Effector memory CD4-positive, alpha-beta T cell (primary cell): ENCODE results near the gene HOXA9.

ENCODE experiments used
- DNase-seq, 3 donors: peaks; one replicate each; pipeline ENCODE4 v3.0.0-alpha.2; 2020
- H3K27ac ChIP-seq: 2 replicates; pipeline ENCODE4 v1.7.0; 2013; ENCODE audit warnings: mild to moderate bottlenecking, low read length, moderate library complexity; ENCODE audit not compliant: insufficient read depth, poor library complexity, severe bottlenecking
- H3K27me3 ChIP-seq: replicated peaks from 2 replicates; pipeline ENCODE4 v1.7.0; 2013; ENCODE audit warnings: mild to moderate bottlenecking, low read length; ENCODE audit not compliant: insufficient read depth, control insufficient read depth, poor library complexity, severe bottlenecking
- H3K36me3 ChIP-seq: 2 replicates; pipeline ENCODE4 v1.7.0; 2013; ENCODE audit warnings: mild to moderate bottlenecking, low read length, moderate library complexity; ENCODE audit not compliant: control insufficient read depth, insufficient read depth
- H3K4me1 ChIP-seq: 2 replicates; pipeline ENCODE4 v1.7.0; 2013; ENCODE audit warnings: low read length, mild to moderate bottlenecking; ENCODE audit not compliant: control insufficient read depth, insufficient read depth, poor library complexity, severe bottlenecking
- H3K4me3 ChIP-seq: 2 replicates; pipeline ENCODE4 v1.7.0; 2013; ENCODE audit warnings: low read length, low read depth, mild to moderate bottlenecking; ENCODE audit not compliant: insufficient read depth, poor library complexity, severe bottlenecking
- H3K9me3 ChIP-seq: 2 replicates; pipeline ENCODE4 v1.7.0; 2013; ENCODE audit warnings: mild to moderate bottlenecking, low read length, moderate library complexity; ENCODE audit not compliant: control insufficient read depth

The HOXA9 gene

DNA sequence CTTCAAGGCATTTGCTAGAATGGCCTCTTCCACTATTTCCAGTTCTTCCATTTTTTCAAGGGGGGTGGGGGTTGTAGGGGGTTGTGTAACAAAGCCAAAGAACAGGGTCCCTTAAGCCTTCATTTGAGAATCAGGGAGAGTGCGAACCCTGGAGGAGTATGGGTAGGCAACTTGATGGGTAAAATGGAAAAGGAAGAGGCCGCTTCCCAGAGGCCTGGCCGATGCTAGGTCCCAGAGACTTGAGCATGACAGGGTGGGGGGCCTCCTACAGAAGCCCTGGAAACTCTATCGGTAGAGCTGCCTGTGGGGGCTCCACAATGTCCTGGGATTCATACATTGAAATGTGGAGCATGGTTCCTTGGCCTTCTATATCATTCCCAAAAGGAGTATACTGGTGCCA lies 43.7 kb upstream of the HOXA9 start:
- H3K4me1 ChIP-seq = peaks cover 15% of the 10 kb centered on the region
- no peak for DNase-seq
- no peaks in the 10 kb centered on the region for H3K36me3 ChIP-seq
- H3K27ac ChIP-seq = no peak overlapping the region
- no peak overlapping the region for H3K4me3 ChIP-seq
- peaks cover 74% of the 10 kb centered on the region for H3K27me3 ChIP-seq
- no peaks in the 10 kb centered on the region for H3K9me3 ChIP-seq

DNA sequence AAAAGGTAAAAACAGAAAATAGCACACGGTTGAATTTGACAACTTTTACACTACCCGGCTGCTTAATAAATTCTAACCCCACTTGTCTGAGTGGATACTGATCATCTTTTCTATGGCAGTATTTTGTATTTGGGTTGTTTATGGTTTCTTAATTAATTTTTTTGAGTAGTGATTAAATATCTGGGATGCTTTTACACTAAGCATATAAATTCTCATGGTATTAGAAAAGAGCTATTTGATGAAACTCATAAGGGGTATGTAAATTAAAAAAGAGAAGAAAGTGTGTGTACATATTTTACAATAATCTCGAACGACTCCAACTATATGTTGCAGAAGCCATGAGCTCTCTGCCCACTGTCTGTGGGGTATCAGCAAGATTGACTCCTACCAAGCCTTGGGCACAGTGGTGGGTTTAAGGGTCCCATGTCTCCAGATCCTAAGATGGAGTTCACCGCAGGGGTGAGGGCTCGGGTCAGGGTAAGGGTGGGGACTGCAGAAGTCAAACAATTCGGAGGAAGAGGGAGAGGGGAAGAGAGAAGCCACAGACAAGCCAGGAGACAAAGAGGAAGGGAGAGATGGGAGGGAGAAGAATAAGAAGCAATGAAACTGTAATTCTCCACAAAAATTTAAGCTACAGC lies 42.1 kb upstream of the HOXA9 start:
- no peak overlapping the region for H3K27ac ChIP-seq
- H3K9me3 ChIP-seq = no peaks in the 10 kb centered on the region
- peaks cover 72% of the 10 kb centered on the region for H3K27me3 ChIP-seq
- peaks cover 15% of the 10 kb centered on the region for H3K4me1 ChIP-seq
- DNase-seq = no peak
- H3K36me3 ChIP-seq = no peaks in the 10 kb centered on the region
- H3K4me3 ChIP-seq = no peak overlapping the region

DNA sequence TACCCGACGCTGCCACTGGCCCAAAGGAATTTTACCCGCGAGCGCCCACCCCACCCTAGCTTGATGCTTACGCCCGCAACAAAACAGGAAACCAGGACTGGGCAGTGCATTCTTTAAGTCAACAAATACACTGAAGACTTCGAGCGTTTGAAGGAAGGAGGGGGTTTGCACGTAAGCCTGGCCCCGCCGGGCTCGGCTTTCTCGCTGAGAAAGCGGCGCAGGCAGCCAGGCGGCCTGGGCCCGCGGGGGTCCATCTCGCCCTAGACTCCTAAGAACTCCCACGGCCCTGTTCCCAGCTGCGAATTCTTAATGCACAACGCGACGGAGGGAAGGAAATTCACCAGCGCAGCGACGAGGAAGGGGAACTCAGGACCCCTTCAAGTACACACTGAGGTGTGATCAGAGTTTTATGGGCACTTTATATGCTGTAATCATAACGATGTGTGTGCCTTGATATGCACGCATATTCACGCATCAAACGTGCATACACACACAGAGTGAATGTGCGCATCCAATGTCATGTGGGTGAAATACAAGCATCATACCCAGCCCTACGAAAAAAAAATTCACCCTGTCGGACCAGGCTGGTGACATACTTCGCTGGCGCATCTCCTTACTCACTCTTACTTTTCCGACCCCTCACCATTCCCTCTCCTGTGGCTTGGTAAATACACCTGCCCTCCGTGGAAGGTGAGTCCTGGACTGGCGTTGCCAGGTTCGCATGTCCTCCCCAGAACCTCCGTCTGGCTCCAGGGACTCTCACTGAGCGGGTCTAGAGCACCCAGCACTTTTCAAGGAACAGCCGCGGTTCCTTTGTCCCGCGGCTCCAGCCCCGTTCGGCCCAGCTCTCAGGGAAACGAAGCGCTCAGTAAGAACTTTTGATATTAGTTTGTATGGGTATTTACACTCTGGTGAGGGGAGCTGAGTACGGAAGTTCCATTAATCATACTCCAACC lies 40.3 kb upstream of the HOXA9 start:
- Histone ChIP-seq H3K36me3 (no peaks in the 10 kb centered on the region), H3K4me1 (peaks cover 25% of the 10 kb centered on the region), H3K9me3 (no peaks in the 10 kb centered on the region), H3K27ac (no peak overlapping the region), H3K27me3 (peaks cover 72% of the 10 kb centered on the region), H3K4me3 (no peak overlapping the region)
- DNase-seq = no peak

DNA sequence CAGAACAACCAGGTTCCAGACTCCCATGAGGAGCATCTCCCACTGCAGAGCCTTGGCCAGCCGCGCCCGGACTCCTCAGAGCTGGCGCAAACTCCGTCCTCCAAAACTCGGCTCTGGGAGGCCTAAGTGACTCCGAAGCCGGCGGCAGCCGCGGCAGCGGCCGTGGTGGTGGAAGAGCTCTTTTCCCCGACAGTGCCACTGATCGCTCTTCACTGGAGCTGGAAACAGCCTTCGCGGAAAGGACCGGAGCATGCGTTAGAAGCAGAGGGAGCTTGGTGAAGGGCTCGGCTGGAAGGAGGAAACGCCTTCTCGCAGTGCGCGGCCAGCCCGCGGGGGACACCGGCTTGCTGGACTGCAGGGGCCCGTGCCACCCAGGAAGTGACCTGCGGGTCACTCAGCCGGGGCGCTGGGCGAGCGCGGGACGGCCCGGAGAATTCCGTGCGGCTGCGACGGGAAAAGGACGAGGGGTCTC lies 39.5 kb upstream of the HOXA9 start:
- no peaks in the 10 kb centered on the region for H3K36me3 ChIP-seq
- peaks cover 27% of the 10 kb centered on the region for H3K4me1 ChIP-seq
- H3K27me3 ChIP-seq = peaks cover 74% of the 10 kb centered on the region
- no peak for DNase-seq
- no peaks in the 10 kb centered on the region for H3K9me3 ChIP-seq
- no peak overlapping the region for H3K4me3 ChIP-seq
- no peak overlapping the region for H3K27ac ChIP-seq

DNA sequence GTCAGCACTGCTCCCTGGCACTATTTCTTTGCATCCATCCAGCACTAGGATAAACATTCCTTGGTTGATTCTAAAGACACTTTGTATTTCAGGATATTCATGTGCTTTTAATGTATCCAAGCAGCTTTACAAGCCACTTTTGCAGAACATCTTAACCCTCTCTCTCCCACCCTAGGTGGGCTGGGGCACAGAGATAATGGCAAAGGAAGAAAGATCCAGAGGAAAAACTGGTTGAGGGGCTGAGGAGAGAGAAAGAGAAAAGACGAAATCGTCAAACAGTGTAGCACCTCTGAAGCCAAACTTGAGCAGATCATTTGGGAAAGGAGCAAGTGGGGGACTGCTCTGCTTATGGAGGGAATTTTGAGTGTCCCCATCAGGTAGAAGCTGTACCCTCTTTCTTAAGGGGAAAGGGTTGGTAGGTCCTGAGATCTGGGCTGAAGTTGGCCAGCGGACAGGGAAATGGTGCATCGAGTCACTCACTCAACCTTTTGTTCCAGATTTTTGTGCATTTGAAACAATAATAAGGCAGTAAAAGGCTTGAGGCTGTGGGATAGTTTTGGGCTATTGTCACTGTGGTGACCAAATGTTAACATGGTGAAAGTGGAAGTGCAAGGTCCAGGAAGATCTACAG lies 38.7 kb upstream of the HOXA9 start:
- H3K9me3 ChIP-seq = no peaks in the 10 kb centered on the region
- no peaks in the 10 kb centered on the region for H3K36me3 ChIP-seq
- peaks cover 30% of the 10 kb centered on the region for H3K4me1 ChIP-seq
- H3K27me3 ChIP-seq = peaks cover 73% of the 10 kb centered on the region
- H3K4me3 ChIP-seq = no peak overlapping the region
- H3K27ac ChIP-seq = no peak overlapping the region
- no peak for DNase-seq

DNA sequence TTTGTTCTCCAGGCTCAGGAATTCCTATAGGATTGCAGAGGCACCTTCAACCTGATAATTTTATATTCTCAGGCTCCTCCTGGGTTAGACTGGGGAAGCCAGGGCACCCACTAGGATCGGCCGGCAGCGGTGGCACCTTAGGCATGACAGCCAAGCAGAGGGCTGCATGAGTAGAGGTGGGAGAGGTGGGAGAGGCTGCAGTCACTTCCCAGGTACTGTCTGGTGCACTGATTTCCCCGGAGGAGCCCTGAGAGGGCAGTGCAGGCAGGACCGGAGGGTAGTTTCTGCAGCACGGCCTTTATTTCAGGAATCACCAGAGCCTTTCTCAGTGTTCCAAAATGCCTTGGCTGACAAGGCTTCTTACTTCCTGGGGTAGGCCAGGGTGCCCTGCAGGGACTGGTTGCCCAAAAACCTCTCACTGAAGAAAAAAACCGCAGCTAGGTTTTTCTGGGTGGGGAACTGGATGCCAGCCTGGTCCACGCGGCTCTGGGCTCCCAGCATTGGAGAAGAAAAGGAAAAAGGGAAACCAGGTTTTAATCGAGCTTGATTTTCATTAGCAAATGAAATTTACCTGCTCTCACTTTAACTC lies 38.1 kb upstream of the HOXA9 start:
- Histone ChIP-seq H3K36me3 (no peaks in the 10 kb centered on the region), H3K27me3 (peaks cover 75% of the 10 kb centered on the region), H3K4me3 (no peak overlapping the region), H3K27ac (no peak overlapping the region), H3K4me1 (peaks cover 35% of the 10 kb centered on the region), H3K9me3 (no peaks in the 10 kb centered on the region)
- DNase-seq = no peak

DNA sequence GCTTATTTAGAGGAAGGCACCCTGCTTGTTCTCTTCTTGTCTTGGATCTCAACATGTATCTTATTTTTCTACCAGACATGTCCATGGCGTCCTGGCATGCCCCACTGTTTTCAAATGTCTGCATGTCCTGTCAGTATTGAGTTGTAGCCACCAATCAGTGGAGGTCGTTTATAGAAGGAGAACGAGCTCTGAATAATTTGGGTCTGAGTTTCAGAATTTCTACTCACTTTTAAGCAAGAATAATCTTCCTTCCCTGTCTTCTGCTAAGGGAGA lies 37.5 kb upstream of the HOXA9 start:
- no peaks in the 10 kb centered on the region for H3K9me3 ChIP-seq
- peaks cover 80% of the 10 kb centered on the region for H3K27me3 ChIP-seq
- peaks cover 35% of the 10 kb centered on the region for H3K4me1 ChIP-seq
- no peaks in the 10 kb centered on the region for H3K36me3 ChIP-seq
- no peak overlapping the region for H3K4me3 ChIP-seq
- no peak overlapping the region for H3K27ac ChIP-seq
- DNase-seq = no peak

DNA sequence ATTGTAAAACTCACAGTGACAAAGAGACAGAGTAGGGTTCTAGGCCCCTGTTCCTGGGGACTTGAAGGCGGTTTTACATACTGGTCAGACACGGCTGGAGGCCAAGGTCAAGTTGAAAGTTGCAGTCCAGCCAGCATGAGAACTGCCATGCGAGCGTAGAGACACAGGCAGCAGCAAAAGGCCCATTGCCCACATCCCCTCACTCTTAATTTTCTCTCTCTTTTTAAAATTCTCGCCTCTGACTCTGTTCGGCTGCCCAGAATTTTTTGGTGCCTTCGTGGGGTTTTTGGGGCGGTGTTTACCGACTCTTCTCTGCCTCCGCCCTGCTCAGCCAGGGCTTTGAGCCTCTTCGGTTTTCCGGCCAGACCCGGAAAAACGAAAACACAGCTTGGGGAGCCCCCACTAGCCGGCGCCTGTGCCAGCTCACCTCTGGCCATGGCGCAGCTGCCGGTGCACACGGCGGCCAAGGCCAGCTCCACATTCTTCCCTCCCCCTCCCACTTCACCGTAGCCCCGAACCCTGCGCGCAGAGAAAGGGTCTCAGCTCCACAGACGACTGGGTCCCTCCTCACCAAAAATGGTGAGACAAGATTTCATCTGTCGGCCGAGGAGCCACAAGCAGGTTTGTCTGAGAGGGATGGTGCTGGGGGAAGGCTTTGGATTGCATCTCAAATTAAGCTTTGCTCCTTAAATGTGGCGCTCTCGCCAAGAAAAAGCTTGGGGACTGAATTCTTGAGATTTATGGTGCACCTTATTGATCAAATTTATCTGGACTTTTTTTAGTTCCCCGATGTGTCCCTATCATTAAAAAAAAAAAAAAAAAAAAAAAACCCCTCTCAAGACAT lies 36.9 kb upstream of the HOXA9 start:
- H3K27me3 ChIP-seq = peaks cover 80% of the 10 kb centered on the region
- H3K4me3 ChIP-seq = no peak overlapping the region
- no peak for DNase-seq
- H3K27ac ChIP-seq = no peak overlapping the region
- H3K9me3 ChIP-seq = no peaks in the 10 kb centered on the region
- peaks cover 35% of the 10 kb centered on the region for H3K4me1 ChIP-seq
- H3K36me3 ChIP-seq = no peaks in the 10 kb centered on the region

DNA sequence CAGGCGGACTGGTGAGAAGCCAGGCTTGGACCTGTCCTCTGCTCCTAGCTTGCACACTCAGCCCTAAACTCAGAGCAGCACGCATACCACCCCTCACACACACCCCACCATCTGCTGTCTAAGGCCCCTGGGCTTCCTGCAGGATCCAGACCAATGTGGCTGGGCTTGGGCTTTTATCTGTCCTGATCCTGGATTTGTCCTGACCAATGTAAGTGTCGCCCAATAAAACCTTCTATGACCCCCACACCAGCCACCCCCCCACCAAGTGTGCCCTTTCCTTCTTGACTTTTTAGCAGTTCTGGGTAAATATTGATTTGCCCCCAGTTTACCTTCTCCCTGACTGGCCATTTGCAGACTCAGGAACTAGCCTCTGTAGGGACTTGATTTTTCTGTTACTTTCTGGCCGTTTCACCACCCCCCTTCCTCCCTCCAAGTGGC lies 36.3 kb upstream of the HOXA9 start:
- Histone ChIP-seq H3K4me3 (no peak overlapping the region), H3K4me1 (peaks cover 35% of the 10 kb centered on the region), H3K36me3 (no peaks in the 10 kb centered on the region), H3K9me3 (no peaks in the 10 kb centered on the region), H3K27ac (no peak overlapping the region), H3K27me3 (peaks cover 82% of the 10 kb centered on the region)
- DNase-seq = no peak
